ENCODE measurements around the gene LRP1. TPM values are rescaled to one million over a fixed set of nuclear protein-coding genes. Genes with fewer than 3 reads are reported as not detected.

The LRP1 gene
- total and polyA plus RNA-seq, 2 of the 13 experiments (the other 11 are each of a cell fraction or from before 2014, with no cell fraction given): 14.7 to 30.8 TPM

GRCh38 chr12:57160040-57160439 is 31.8 kb downstream of the LRP1 start:
- peaks cover 68 to 89% of the 10 kb centered on the region in 2 experiments for H3K36me3 ChIP-seq (replicated peaks in 1 of 2; ENCODE audit: control insufficient read depth in 1 of 2, insufficient read depth in 2 of 2, low read length in 2 of 2)
- CTCF ChIA-PET (ENCODE audit: low intra/inter-chr PET ratio, low total read pairs): no interaction called here
- BruUV-seq (replicated peaks): no TSS peak
- in situ Hi-C loops (cut with HindIII; ENCODE audit: extremely low pct_ligation_motif_present, low pct_unique_long_range_greater_than_20kb): no loop called here
- H3K9ac ChIP-seq (ENCODE audit: insufficient read depth, low read depth, low read length): no peak overlapping the region
- no peaks in the 10 kb centered on the region for H3K9me3 ChIP-seq (ENCODE audit: low read length)
- POLR2A ChIA-PET: interaction anchor here (0.7 kb wide), 1 partner anchor 32 kb away, joined by 3 read pairs; the partner anchor contains the start of gene LRP1
- DNase-seq (ENCODE audit: low spot score): no peak
- FAIRE-seq: no peak
- no peaks in the 10 kb centered on the region for H3K79me2 ChIP-seq (ENCODE audit: insufficient read depth, low read length)
- intact Hi-C loops (cut with micrococcal nuclease; ENCODE audit: unreplicated experiment): no loop called here
- no peak for TF ChIP-seq DR1 (CRISPR knock-in tag; IDR thresholded peaks at IDR 0.05)
- 98% methylated on average over 4 of the region's 4 CpGs for WGBS (ENCODE audit: low lambda C conversion rate)
- H2AFZ ChIP-seq (ENCODE audit: low read length): no peak overlapping the region
- peaks cover 6% of the 10 kb centered on the region for H3K4me1 ChIP-seq (ENCODE audit: insufficient read depth, low read length)
- H3K27ac ChIP-seq (ENCODE audit: extremely low read length, insufficient read depth, low read length): no peak overlapping the region
- no peak overlapping the region for H3K4me3 ChIP-seq (replicated peaks in 1 of 3; ENCODE audit: insufficient read depth in 1 of 3, low read depth in 2 of 3, low read length in 3 of 3)
- H3K27me3 ChIP-seq (ENCODE audit: control insufficient read depth in 1 of 2, insufficient read depth in 2 of 2, low read length in 2 of 2): no peaks in the 10 kb centered on the region
- ATAC-seq: no peak
- H4K20me1 ChIP-seq (ENCODE audit: insufficient read depth, low read length): no peaks in the 10 kb centered on the region; the same call in 1 of the 2 replicates
- no peak overlapping the region for H3K4me2 ChIP-seq (ENCODE audit: low read depth, low read length)

DNA sequence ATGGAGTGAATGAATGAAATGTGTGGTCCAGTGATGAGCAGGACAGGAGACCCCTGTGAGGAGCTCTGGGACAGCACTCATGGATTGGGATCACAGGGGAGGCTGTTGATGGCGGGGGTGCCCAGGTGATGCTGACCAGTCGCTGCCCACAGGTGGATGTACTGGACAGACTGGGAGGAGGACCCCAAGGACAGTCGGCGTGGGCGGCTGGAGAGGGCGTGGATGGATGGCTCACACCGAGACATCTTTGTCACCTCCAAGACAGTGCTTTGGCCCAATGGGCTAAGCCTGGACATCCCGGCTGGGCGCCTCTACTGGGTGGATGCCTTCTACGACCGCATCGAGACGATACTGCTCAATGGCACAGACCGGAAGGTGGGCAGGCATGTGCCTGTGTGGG is 32.5 kb downstream of the LRP1 start:
- Histone ChIP-seq H4K20me1 (ENCODE audit: insufficient read depth, low read length) (no peaks in the 10 kb centered on the region; the same call in 1 of the 2 replicates), H3K27ac (ENCODE audit: extremely low read length, insufficient read depth, low read length) (no peak overlapping the region), H3K27me3 (ENCODE audit: control insufficient read depth in 1 of 2, insufficient read depth in 2 of 2, low read length in 2 of 2) (no peaks in the 10 kb centered on the region), H3K4me1 (ENCODE audit: insufficient read depth, low read length) (no peaks in the 10 kb centered on the region), H3K4me2 (ENCODE audit: low read depth, low read length) (no peak overlapping the region), H2AFZ (ENCODE audit: low read length) (no peak overlapping the region), H3K9me3 (ENCODE audit: low read length) (no peaks in the 10 kb centered on the region), H3K9ac (ENCODE audit: insufficient read depth, low read depth, low read length) (no peak overlapping the region), H3K4me3 (replicated peaks in 1 of 3; ENCODE audit: insufficient read depth in 1 of 3, low read depth in 2 of 3, low read length in 3 of 3) (no peak overlapping the region), H3K79me2 (ENCODE audit: insufficient read depth, low read length) (no peaks in the 10 kb centered on the region), H3K36me3 (replicated peaks in 1 of 2; ENCODE audit: control insufficient read depth in 1 of 2, insufficient read depth in 2 of 2, low read length in 2 of 2) (peaks cover 65 to 89% of the 10 kb centered on the region in 2 experiments)
- FAIRE-seq (no peak), DNase-seq (ENCODE audit: low spot score) (no peak), ATAC-seq (no peak)
- intact Hi-C loops (cut with micrococcal nuclease; ENCODE audit: unreplicated experiment): no loop called here
- no TSS peak for BruUV-seq (replicated peaks)
- in situ Hi-C loops (cut with HindIII; ENCODE audit: extremely low pct_ligation_motif_present, low pct_unique_long_range_greater_than_20kb): no loop called here
- ChIA-PET POLR2A (no interaction called here), CTCF (ENCODE audit: low intra/inter-chr PET ratio, low total read pairs) (no interaction called here)
- WGBS (ENCODE audit: low lambda C conversion rate): 96% methylated on average over 14 of the region's 14 CpGs
- TF ChIP-seq YEATS4 (CRISPR knock-in tag; IDR thresholded peaks at IDR 0.05; ENCODE audit: borderline replicate concordance) (no peak), ZNF274 (CRISPR knock-in tag; IDR thresholded peaks at IDR 0.05) (no peak), SOX5 (CRISPR knock-in tag; IDR thresholded peaks at IDR 0.05; ENCODE audit: borderline replicate concordance) (no peak), SYNCRIP (IDR thresholded peaks at IDR 0.05; ENCODE audit: insufficient read depth, low read depth, low read length) (no peak), PTBP1 (IDR thresholded peaks at IDR 0.05; ENCODE audit: low read depth, low read length, poor library complexity, severe bottlenecking) (no peak), TBL1XR1 (IDR thresholded peaks at IDR 0.05; ENCODE audit: borderline replicate concordance, low read length, partially characterized antibody) (no peak)
- TF ChIP-seq, protein P1, sequence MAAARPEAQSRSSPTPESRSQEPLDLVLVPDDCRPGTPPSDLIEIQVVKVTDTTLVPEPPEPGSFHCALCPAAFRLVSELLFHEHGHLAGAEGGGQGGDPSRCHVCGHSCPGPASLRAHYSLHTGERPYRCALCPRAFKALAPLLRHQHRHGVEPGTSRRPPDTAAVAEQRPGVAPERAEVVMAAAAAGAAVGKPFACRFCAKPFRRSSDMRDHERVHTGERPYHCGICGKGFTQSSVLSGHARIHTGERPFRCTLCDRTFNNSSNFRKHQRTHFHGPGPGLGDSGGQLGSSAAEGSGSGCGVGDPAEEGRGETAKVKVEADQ (CRISPR knock-in tag; IDR thresholded peaks at IDR 0.05; ENCODE audit: borderline replicate concordance): no peak
- TF ChIP-seq, protein P2, sequence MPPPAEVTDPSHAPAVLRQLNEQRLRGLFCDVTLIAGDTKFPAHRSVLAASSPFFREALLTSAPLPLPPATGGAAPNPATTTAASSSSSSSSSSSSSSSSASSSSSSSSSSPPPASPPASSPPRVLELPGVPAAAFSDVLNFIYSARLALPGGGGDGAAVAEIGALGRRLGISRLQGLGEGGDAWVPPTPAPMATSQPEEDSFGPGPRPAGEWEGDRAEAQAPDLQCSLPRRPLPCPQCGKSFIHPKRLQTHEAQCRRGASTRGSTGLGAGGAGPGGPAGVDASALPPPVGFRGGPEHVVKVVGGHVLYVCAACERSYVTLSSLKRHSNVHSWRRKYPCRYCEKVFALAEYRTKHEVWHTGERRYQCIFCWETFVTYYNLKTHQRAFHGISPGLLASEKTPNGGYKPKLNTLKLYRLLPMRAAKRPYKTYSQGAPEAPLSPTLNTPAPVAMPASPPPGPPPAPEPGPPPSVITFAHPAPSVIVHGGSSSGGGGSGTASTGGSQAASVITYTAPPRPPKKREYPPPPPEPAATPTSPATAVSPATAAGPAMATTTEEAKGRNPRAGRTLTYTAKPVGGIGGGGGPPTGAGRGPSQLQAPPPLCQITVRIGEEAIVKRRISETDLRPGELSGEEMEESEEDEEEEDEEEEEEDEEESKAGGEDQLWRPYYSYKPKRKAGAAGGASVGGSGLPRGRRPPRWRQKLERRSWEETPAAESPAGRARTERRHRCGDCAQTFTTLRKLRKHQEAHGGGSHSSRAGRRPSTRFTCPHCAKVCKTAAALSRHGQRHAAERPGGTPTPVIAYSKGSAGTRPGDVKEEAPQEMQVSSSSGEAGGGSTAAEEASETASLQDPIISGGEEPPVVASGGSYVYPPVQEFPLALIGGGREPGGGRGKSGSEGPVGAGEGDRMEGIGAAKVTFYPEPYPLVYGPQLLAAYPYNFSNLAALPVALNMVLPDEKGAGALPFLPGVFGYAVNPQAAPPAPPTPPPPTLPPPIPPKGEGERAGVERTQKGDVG (CRISPR knock-in tag; IDR thresholded peaks at IDR 0.05; ENCODE audit: borderline replicate concordance): no peak
- TF ChIP-seq, protein P3, sequence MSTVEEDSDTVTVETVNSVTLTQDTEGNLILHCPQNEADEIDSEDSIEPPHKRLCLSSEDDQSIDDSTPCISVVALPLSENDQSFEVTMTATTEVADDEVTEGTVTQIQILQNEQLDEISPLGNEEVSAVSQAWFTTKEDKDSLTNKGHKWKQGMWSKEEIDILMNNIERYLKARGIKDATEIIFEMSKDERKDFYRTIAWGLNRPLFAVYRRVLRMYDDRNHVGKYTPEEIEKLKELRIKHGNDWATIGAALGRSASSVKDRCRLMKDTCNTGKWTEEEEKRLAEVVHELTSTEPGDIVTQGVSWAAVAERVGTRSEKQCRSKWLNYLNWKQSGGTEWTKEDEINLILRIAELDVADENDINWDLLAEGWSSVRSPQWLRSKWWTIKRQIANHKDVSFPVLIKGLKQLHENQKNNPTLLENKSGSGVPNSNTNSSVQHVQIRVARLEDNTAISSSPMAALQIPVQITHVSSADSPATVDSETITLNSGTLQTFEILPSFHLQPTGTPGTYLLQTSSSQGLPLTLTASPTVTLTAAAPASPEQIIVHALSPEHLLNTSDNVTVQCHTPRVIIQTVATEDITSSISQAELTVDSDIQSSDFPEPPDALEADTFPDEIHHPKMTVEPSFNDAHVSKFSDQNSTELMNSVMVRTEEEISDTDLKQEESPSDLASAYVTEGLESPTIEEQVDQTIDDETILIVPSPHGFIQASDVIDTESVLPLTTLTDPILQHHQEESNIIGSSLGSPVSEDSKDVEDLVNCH (CRISPR knock-in tag; IDR thresholded peaks at IDR 0.05): no peak

All from HepG2 (cell line).